NCI-H187 treated with DMSO at 0.1 percent for 48 hours (cell line): ENCODE data around the gene SLC24A3.

Source experiments
- DNase-seq: peaks from one replicate; lab custom pipeline; 2025; lab: John Stamatoyannopoulos, UW

Gene SLC24A3

GRCh38 chr20:19302714-19303113, 90.3 kb downstream of the SLC24A3 start:
- DNase-seq, result no peak

DNA sequence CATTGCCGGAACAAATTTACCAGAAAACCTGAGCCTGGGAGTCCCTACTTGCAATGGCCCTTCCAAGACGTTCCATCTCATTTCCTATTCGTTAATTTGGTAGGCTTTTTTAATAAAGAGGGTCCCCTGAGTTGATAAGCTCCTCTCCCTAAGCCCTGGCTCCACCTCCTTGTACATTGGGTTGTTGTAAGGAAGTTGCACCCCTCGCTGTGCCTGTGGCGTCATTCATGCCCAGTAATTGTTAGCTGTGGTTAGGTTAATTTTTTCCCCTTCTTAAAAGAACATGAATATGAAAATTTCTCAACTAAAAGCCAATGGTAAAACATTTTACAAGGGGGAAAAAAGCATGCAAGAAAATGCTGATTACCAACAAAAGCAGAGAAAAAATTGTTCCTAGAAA, 91.9 kb downstream of the SLC24A3 start:
- no peak for DNase-seq

DNA sequence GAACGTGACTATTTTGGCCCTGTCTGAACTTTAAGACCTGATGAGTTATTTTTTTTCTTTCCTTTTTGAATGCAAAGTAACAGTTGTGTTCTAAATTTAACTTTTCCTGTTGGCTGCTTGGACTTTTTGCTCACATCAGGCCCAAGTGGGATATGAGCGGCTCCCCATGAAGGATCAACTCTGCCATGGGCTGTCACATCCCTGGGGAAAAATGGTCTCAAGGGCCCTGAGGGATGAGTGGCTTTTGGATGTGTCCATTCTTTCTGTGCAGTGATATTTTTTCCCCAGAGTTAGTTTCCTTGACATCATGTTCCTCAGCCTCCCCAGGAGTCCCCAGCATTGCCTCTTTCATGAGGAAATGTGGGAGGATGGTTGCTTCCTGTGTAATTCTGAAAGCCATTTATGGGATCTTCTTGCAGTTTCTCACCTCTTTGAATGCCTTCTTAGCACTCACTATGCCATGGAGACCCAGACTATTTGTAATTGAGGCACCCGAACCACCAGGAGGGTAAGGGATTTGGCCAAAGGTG, 92.5 kb downstream of the SLC24A3 start:
- no peak for DNase-seq

GRCh38 chr20:19308146-19308545, 95.7 kb downstream of the SLC24A3 start:
- DNase-seq, result no peak

- no peak for DNase-seq
Observed at GRCh38 chr20:19310541-19310940, 98.1 kb downstream of the SLC24A3 start.

DNA sequence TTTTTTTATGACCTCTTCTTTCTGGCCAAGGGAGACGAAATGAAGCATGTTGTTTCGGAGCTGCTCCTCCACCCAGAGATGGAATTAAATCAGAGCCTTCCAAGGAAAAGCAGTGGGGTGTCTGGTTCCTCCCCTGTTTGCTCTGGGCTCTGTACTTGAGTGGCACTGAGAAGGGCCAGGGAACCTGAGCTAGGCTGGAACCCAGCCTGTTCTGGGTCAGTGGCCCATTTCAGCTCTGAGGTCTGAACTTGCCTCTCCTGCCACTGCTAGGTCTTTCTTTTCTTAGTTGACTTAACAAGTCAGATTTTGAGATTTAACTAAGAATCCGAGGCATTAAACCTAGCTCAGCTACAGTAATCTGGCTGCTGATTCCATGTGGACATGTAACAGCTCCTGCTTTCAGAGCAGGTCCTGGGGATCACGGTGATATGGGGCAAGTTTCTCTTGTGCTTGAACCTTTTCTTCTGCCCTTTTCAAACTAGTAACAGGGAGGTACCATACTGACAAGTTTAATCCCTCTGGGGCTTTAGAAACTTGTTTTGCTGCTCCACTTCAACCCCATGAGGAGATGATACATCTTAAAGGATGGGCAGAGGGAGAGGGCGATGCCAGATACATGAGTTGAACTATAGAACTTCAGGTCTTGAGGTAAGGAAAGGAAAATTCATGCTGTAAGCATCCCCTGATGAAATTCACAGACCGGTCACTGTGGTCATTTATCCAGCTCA, 101.1 kb downstream of the SLC24A3 start:
- no peak for DNase-seq

GRCh38 chr20:19314621-19315020, 102.2 kb downstream of the SLC24A3 start:
- no peak for DNase-seq

GRCh38 chr20:19317237-19318069, 105.0 kb downstream of the SLC24A3 start:
- DNase-seq, result no peak

DNA sequence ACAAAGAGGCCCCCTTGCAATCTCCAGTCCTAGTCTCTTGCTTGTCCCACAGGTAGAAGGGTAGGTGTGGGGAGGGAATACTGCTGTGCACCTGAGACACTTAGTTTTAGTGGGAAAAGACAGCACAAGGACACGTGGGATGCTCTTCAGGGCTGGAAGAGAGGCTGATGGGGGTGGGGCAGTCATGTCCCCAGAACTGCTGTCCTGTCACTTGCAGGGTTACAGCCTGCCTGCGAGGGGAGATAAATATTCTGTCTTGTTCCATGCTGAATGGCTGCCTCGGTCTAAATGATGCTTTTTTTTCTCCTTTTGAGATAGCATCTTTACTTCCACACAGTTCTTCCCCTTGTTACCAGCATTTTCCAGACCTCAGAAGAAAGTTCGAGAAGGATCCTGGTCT, 106.2 kb downstream of the SLC24A3 start:
- DNase-seq, result no peak

- no peak for DNase-seq
Observed at GRCh38 chr20:19320005-19320404, 107.6 kb downstream of the SLC24A3 start.

GRCh38 chr20:19321176-19321575, 108.7 kb downstream of the SLC24A3 start:
- DNase-seq, result no peak

GRCh38 chr20:19322061-19322985, 109.9 kb downstream of the SLC24A3 start:
- DNase-seq, result no peak

DNA sequence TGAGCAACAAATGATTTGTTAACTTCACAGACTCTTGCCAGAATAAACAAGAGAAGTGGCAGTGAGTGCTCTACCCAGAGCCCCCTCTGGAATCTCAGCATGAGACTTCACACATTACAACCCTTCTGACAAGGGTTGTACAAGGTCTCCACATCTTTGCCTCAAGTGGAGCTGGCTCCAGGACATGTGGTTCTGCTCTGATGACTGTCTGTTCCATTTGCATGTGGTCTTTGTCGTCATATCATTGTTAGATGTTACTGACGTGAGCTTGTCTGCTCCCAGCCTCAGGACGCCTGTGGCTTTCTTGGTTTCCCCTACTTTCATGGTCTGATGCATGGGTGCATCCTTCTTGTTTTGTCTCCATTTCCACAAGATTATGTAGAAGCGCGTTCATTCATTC, 115.0 kb downstream of the SLC24A3 start:
- DNase-seq, result peak; percentile 40

GRCh38 chr20:19328676-19329075, 116.2 kb downstream of the SLC24A3 start:
- DNase-seq, result no peak

DNA sequence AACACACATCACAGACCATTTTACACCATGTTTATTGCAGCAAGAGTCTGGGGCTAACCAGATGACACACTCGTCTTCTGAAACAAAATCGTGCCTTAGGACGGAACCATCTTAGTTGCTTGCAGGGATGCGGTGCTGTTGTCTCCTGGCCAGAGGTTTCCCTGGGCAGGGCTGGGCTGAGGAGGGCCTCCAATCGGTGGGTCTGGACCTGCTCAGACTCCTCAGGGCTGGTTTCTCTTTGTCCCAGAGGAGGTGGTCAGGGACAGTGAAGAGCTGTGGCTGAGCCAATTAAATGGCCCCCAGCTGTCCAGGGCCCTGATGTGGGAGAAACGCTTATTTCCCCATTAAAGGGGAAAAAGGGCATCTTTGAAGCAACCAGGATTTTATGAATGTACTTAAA, 117.6 kb downstream of the SLC24A3 start:
- no peak for DNase-seq

DNA sequence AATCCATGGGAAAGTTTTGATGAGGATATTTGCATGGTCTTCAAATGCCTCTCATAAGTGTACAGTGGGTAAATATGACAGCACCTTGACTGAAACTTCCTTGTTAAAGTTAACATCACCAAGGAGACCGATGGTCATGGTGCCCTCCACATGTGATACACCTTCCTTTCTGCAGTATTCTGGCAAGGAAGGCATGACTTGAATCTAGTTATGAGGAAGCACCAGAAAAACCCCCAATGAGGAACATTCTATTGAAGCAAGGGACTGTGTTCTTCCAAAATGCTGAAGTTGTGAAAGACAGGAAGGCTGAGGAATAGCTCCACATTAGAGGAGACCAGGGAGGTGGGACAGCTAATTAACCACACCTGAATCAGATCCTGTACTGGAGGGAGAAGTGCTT, 118.3 kb downstream of the SLC24A3 start:
- no peak for DNase-seq

DNA sequence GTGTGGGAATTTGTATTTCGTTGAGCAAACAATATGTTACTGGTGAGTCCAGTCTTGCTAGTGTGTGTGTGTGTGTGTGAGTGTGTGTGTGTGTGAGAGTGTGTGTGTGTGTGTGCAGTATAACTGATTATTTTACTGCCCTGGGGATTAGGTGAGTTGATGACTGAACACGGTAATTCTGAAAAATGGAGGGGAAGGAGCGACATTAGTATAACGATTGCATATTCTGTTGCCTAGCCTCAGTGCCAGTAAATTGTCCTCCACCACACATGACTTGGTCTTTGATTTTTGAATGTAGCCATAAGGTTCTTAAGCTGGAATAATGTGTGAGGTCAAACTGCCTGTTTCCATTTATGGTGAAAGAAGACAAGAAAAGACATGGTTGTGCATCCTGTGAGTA, 121.1 kb downstream of the SLC24A3 start:
- DNase-seq, result no peak

- DNase-seq, result no peak
Observed at GRCh38 chr20:19335341-19335740, 122.9 kb downstream of the SLC24A3 start.

DNA sequence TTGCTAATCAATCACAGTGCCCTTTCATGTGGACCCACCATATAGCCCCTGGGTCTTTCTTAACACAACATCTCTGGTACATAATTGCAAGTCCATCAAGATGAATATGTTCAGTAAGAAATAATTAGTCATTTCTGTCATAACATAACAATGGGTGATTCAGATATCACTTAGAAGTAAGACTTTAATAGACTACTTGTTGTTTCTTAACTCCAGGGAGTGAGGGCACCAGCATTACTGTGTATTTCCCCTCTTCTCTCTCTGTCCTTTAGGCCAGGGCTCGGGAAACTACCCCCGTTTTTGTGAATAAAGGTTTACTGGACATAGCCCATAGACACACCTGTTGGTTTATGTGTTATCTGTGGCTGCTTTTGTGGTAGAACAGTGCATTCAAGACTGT, 123.5 kb downstream of the SLC24A3 start:
- DNase-seq, result no peak

GRCh38 chr20:19336631-19337030, 124.2 kb downstream of the SLC24A3 start:
- DNase-seq, result no peak

GRCh38 chr20:19338380-19338779, 125.9 kb downstream of the SLC24A3 start:
- DNase-seq, result no peak

GRCh38 chr20:19338960-19339359, 126.5 kb downstream of the SLC24A3 start:
- DNase-seq, result no peak
